NT2/D1 (cell line): ENCODE data around the gene SLC6A11.

Experiments used
- YY1 ChIP-seq: IDR thresholded peaks from 2 replicates; pipeline ENCODE4 v1.6.1; 2011; ENCODE audit not compliant: insufficient read length, insufficient read depth
- ZNF274 ChIP-seq: IDR thresholded peaks from 2 replicates; pipeline ENCODE4 v1.6.1; 2011; ENCODE audit warnings: mild to moderate bottlenecking, low read depth, low read length

- no peak for TF ChIP-seq ZNF274
- no peak for TF ChIP-seq YY1
Observed at GRCh38 chr3:10846657-10846975, 30.6 kb downstream of the SLC6A11 start.
